K562 (cell line): ENCODE measurements around the gene BCL2L12. TPM values are rescaled to one million over a fixed set of nuclear protein-coding genes. Genes with fewer than 3 reads are reported as not detected.

Experiments used
- ATAC-seq: fragments of 200-7000 bp; cut with Tn5 transposase; 3 replicates; pipeline ENCODE4 v1.9.1; 2020; ENCODE audit warnings: moderate library complexity
- BruUV-seq: library from RNA; stranded (reverse); fragments of 400-500 nt; replicated peaks from 2 replicates; lab custom pipeline; 2021; lab: Mats Ljungman, UMichigan
- CTCF ChIA-PET: fragments of 300-600 bp; formaldehyde crosslinking; extraction: SDS; loops from one replicate; lab custom pipeline; 2021; ENCODE audit warnings: low intra/inter-chr PET ratio; lab: Yijun Ruan, JAX
- POLR2A ChIA-PET: fragments of 300-600, 350-650 bp; sonication (Branson Sonifier 250); formaldehyde crosslinking; extraction: SDS; loops from one replicate; lab custom pipeline; 2021; ENCODE audit warnings: antibody characterized with exemption, inconsistent platforms; lab: Yijun Ruan, JAX
- DNase-seq, 4 experiments: peaks; one replicate each; pipeline versions ENCODE4 v3.0.0 to v3.0.0-alpha.2; 2011 to 2018; ENCODE audit warnings: low spot score in 3 of 4, mixed read lengths in 3 of 4; ENCODE audit errors: extremely low read depth in 1 of 4
- FAIRE-seq: peaks from 2 replicates; lab custom pipeline; 2011; peaks lifted over from hg19 to GRCh38; lab: Jason Lieb, UNC
- H2AFZ ChIP-seq: 2 replicates; pipeline ENCODE4 v1.6.0; 2011; ENCODE audit warnings: low read depth, low read length, control low read depth, inconsistent platforms
- H3K27ac ChIP-seq: fragments of 200-600 bp; 3 replicates; pipeline ENCODE4 v1.8.0; 2011; ENCODE audit warnings: low read depth, mild to moderate bottlenecking, control low read depth, inconsistent platforms, low read length, moderate library complexity, mixed read lengths; ENCODE audit errors: extremely low read depth
- H3K27me3 ChIP-seq, 2 experiments: fragments of 300-600 bp in 1 of 2; 2 replicates in 1 of 2; 3 replicates in 1 of 2; pipeline versions ENCODE4 v1.6.0 to v1.8.0; 2011; ENCODE audit warnings: inconsistent platforms in 2 of 2, low read length in 2 of 2, mild to moderate bottlenecking in 1 of 2, mixed read lengths in 1 of 2, moderate library complexity in 1 of 2; ENCODE audit not compliant: control insufficient read depth in 2 of 2, insufficient read depth in 2 of 2
- H3K36me3 ChIP-seq: fragments of 300-600 bp; 3 replicates; pipeline ENCODE4 v1.8.0; 2011; ENCODE audit warnings: mild to moderate bottlenecking, low read length, inconsistent platforms; ENCODE audit not compliant: control insufficient read depth, insufficient read depth
- H3K4me1 ChIP-seq, 2 experiments: fragments of 200-600 bp in 1 of 2; replicated peaks in 1 of 2; 2 replicates in 1 of 2; 3 replicates in 1 of 2; pipeline versions ENCODE4 v1.5.1 to v1.8.0; 2011; ENCODE audit warnings: inconsistent platforms in 2 of 2, low read length in 2 of 2, mild to moderate bottlenecking in 1 of 2, mixed read lengths in 1 of 2, moderate library complexity in 1 of 2; ENCODE audit not compliant: control insufficient read depth in 2 of 2, insufficient read depth in 2 of 2
- H3K4me2 ChIP-seq: 2 replicates; pipeline ENCODE4 v1.6.1; 2011; ENCODE audit warnings: low read length, control low read depth, inconsistent platforms, mixed read lengths; ENCODE audit not compliant: insufficient read depth
- H3K4me3 ChIP-seq: fragments of 200-600 bp; sonication (generic), shearing (Covaris generic); 2 replicates; pipeline ENCODE4 v1.5.1; 2016; ENCODE audit warnings: control low read depth, inconsistent platforms
- H3K79me2 ChIP-seq: fragments of 200-600 bp; 3 replicates; pipeline ENCODE4 v1.8.0; 2011; ENCODE audit warnings: low read length, inconsistent platforms; ENCODE audit not compliant: control insufficient read depth, insufficient read depth
- H3K9ac ChIP-seq, 2 experiments: 2 replicates each; pipeline versions ENCODE4 v1.6.0 to v1.6.1; 2011; ENCODE audit warnings: low read depth in 2 of 2, low read length in 2 of 2, control low read depth in 1 of 2, inconsistent platforms in 1 of 2, mild to moderate bottlenecking in 1 of 2, mixed read lengths in 1 of 2; ENCODE audit not compliant: insufficient read depth in 1 of 2
- H3K9me1 ChIP-seq: one replicate; pipeline ENCODE4 v1.6.0; 2011; ENCODE audit warnings: inconsistent platforms, mild to moderate bottlenecking, low read length, moderate library complexity; ENCODE audit not compliant: control insufficient read depth, insufficient read depth
- H3K9me3 ChIP-seq: replicated peaks from 2 replicates; pipeline ENCODE4 v1.5.1; 2011; ENCODE audit warnings: low read depth, low read length, inconsistent platforms; ENCODE audit not compliant: control insufficient read depth, insufficient read depth
- H4K20me1 ChIP-seq: replicated peaks from 2 replicates; pipeline ENCODE4 v1.6.1; 2011; ENCODE audit warnings: low read length, inconsistent platforms, mixed read lengths; ENCODE audit not compliant: control insufficient read depth, insufficient read depth
- FOXJ3 ChIP-seq: sonication (generic); formaldehyde crosslinking; IDR thresholded peaks from 2 replicates; pipeline ENCODE4 v1.4.0; 2020; ENCODE audit warnings: mild to moderate bottlenecking, missing genetic modification reagents
- JUNB ChIP-seq: fragments of 450-650 bp; formaldehyde crosslinking; conservative IDR thresholded peaks from 2 replicates; pipeline ENCODE4 v1.4.0; 2020; ENCODE audit warnings: mild to moderate bottlenecking
- POLR2G ChIP-seq: fragments of 200-400 bp; formaldehyde crosslinking; IDR thresholded peaks from 2 replicates; pipeline ENCODE4 v1.6.1; 2017; ENCODE audit warnings: low read depth, mild to moderate bottlenecking, antibody characterized with exemption, low read length, moderate library complexity
- RFX5 ChIP-seq: IDR thresholded peaks from 2 replicates; pipeline ENCODE4 v1.6.1; 2011; ENCODE audit warnings: low read depth, mild to moderate bottlenecking, improper control_type of control experiment, low read length
- SNRNP70 ChIP-seq: fragments of 200-400 bp; formaldehyde crosslinking; optimal IDR thresholded peaks from 2 replicates; pipeline ENCODE3; 2017; ENCODE audit warnings: low read depth, low read length
- WGBS: fragments of 100-300 bp; shearing (Covaris generic); methylation state at CpG from one replicate; pipeline ENCODE4 v1.1.6; 2016; ENCODE audit warnings: low coverage, mixed read lengths; ENCODE audit not compliant: insufficient coverage; ENCODE audit errors: missing lambda C conversion rate; 5-methylcytosine and 5-hydroxymethylcytosine counted together
- in situ Hi-C: fragments of 300-500 bp; cut with MboI; formaldehyde crosslinking; loops from 4 replicates; pipeline ENCODE4 v1.15.0; 2018; ENCODE audit warnings: inconsistent platforms, mixed read lengths
- intact Hi-C: fragments of 100-400 bp; cut with micrococcal nuclease; formaldehyde crosslinking; loops from 2 replicates; pipeline ENCODE4 v1.14.2; 2022
- polyA plus RNA-seq, 8 experiments: library from polyadenylated mRNA; depleted of rRNA in 4 of 8; stranded (reverse) in 5 of 8; unstranded in 3 of 8; fragments of >200 nt; fragmentation: Nextera tagmentation in 2 of 8; fragmentation: Illumina TruSeq in 1 of 8; extraction: Ambion mirVana in 2 of 8; extraction: Trizol in 1 of 8; gene quantifications; 2 replicates each; pipeline versions ENCODE4 v1.2.1 to v1.2.3, GENCODE V29; 2011 to 2014; ENCODE audit warnings: inconsistent platforms in 1 of 8, missing spikeins in 1 of 8
- total RNA-seq, 7 experiments: library from RNA; depleted of rRNA in 6 of 7; stranded (reverse); fragments of >200 nt in 6 of 7; fragmentation: Illumina TruSeq in 2 of 7; extraction: Trizol in 2 of 7; gene quantifications; 2 replicates each; pipeline versions ENCODE4 v1.2.1 to v1.2.3, GENCODE V29; 2011 to 2021; ENCODE audit warnings: low replicate concordance in 1 of 7

Gene BCL2L12
- total and polyA plus RNA-seq, 9 of the 15 experiments (the other 6 are each of a cell fraction or from before 2014, with no cell fraction given) = 7.4 to 263 (median 81.2) TPM

- ChIA-PET POLR2A (interaction anchor here (5.2 to 6.1 kb wide), 2 partner anchors 7 to 13 kb away, joined by 28 to 35 read pairs; partner anchors contain the start of gene PRMT1), CTCF (no interaction called here)
- H3K27ac ChIP-seq = no peak overlapping the region; the same call in 2 of the 3 replicates
- WGBS = 90% methylated on average over 11 of the region's 12 CpGs
- H4K20me1 ChIP-seq = peaks cover 16% of the 10 kb centered on the region; the same call in 1 of the 2 replicates
- no peak overlapping the region for H3K4me3 ChIP-seq
- in situ Hi-C loops = no loop called here
- BruUV-seq = no TSS peak
- FAIRE-seq (no peak), DNase-seq (no peak), ATAC-seq (no peak)
- peaks cover 48% of the 10 kb centered on the region for H3K79me2 ChIP-seq
- H3K4me1 ChIP-seq = peaks cover 7 to 28% of the 10 kb centered on the region in 2 experiments; a peak in 4 of 5 replicates
- peaks cover 60% of the 10 kb centered on the region; the same call in 2 of the 3 replicates for H3K36me3 ChIP-seq
- no peaks in the 10 kb centered on the region for H3K27me3 ChIP-seq
- peak overlapping the region in 1 of 2 experiments; percentile 75; a peak in 2 of 4 replicates for H3K9ac ChIP-seq
- H3K4me2 ChIP-seq = no peak overlapping the region
- 0 out of 2 replicates have a peak, but pooled peaks cover 2% of the 10 kb centered on the region for H3K9me3 ChIP-seq
- peaks cover 2% of the 10 kb centered on the region for H3K9me1 ChIP-seq
- H2AFZ ChIP-seq = no peak overlapping the region
- no peak for TF ChIP-seq SNRNP70
- TF ChIP-seq RFX5 = no peak
- TF ChIP-seq FOXJ3 (CRISPR knock-in tag) = no peak
- 0 out of 2 replicates have a peak, but pooled peaks have one; percentile 35 for TF ChIP-seq POLR2G
- no peak for TF ChIP-seq JUNB (CRISPR knock-in tag)
- TF ChIP-seq, all 486 proteins: peak for 1
- intact Hi-C loops = no loop called here
Measured at GRCh38 chr19:49663224-49663623, 2.5 kb upstream of the BCL2L12 start.
